Gastroesophageal sphincter (tissue), 4 donors: ENCODE results near the gene ANKRD52. TPM values are rescaled to one million over a fixed set of nuclear protein-coding genes. Genes with fewer than 3 reads are reported as not detected.

Experiments used
- ATAC-seq: fragments of 150-250 bp; one replicate; pipeline ENCODE4 v1.9.1; 2016; ENCODE audit warnings: mild to moderate bottlenecking, moderate library complexity
- H3K27ac ChIP-seq, 4 donors: fragments of 200-600 bp; sonication (generic) in 3 of 4; 1 replicate in 3 of 4; 2 replicates in 1 of 4; pipeline ENCODE4 v1.5.1; 2016 to 2019
- H3K27me3 ChIP-seq: fragments of 200-600 bp; sonication (generic); one replicate; pipeline ENCODE4 v1.5.1; 2019
- H3K36me3 ChIP-seq, 2 donors: fragments of 200-600 bp; sonication (generic); one replicate each; pipeline ENCODE4 v1.5.1; 2019; ENCODE audit warnings: control low read depth in 1 of 2
- H3K4me1 ChIP-seq, 3 donors: fragments of 200-600 bp; sonication (generic); 1 replicate in 2 of 3; 2 replicates in 1 of 3; pipeline ENCODE4 v1.5.1; 2016 to 2019; ENCODE audit warnings: control low read depth in 2 of 3
- H3K4me3 ChIP-seq, 2 donors: fragments of 200-600 bp; sonication (generic); one replicate each; pipeline ENCODE4 v1.5.1; 2019; ENCODE audit warnings: mild to moderate bottlenecking in 1 of 2, moderate library complexity in 1 of 2
- H3K9me3 ChIP-seq, 3 donors: fragments of 200-600 bp; sonication (generic); one replicate each; pipeline ENCODE4 v1.5.1; 2017 to 2019; ENCODE audit warnings: control low read depth in 2 of 3
- CTCF ChIP-seq, 4 experiments: fragments of 200-600 bp in 2 of 4; fragments of 450-650 bp in 2 of 4; sonication (generic) in 1 of 4; IDR thresholded peaks; one replicate each; pipeline ENCODE4 v1.5.1; 2017 to 2019; ENCODE audit warnings: antibody characterized with exemption in 4 of 4, mild to moderate bottlenecking in 2 of 4, moderate library complexity in 2 of 4
- EP300 ChIP-seq: sonication (generic); formaldehyde crosslinking; IDR thresholded peaks from one replicate; pipeline ENCODE4 v1.6.1; 2017; ENCODE audit warnings: antibody characterized with exemption, mild to moderate bottlenecking
- POLR2A ChIP-seq, 2 donors: fragments of 450-650 bp; IDR thresholded peaks; one replicate each; pipeline ENCODE4 v1.6.1; 2017; ENCODE audit warnings: antibody characterized with exemption in 2 of 2, mild to moderate bottlenecking in 2 of 2, moderate library complexity in 1 of 2
- POLR2AphosphoS5 ChIP-seq: sonication (generic); formaldehyde crosslinking; IDR thresholded peaks from one replicate; pipeline ENCODE4 v1.6.1; 2017; ENCODE audit warnings: antibody characterized with exemption
- WGBS, 2 donors: methylation state at CpG; one replicate each; pipeline ENCODE4 v1.1.5; 2018; ENCODE audit warnings: low coverage in 1 of 2; 5-methylcytosine and 5-hydroxymethylcytosine counted together
- total RNA-seq, 4 donors: library from RNA; depleted of rRNA; stranded (reverse); fragments of >200 nt; gene quantifications; one replicate each; pipeline ENCODE4 v1.1.0, GENCODE V29; 2016

The ANKRD52 gene
- total RNA-seq, 4 donors from 2014 or later: 12.9 to 37.8 (median 15.6) TPM

DNA sequence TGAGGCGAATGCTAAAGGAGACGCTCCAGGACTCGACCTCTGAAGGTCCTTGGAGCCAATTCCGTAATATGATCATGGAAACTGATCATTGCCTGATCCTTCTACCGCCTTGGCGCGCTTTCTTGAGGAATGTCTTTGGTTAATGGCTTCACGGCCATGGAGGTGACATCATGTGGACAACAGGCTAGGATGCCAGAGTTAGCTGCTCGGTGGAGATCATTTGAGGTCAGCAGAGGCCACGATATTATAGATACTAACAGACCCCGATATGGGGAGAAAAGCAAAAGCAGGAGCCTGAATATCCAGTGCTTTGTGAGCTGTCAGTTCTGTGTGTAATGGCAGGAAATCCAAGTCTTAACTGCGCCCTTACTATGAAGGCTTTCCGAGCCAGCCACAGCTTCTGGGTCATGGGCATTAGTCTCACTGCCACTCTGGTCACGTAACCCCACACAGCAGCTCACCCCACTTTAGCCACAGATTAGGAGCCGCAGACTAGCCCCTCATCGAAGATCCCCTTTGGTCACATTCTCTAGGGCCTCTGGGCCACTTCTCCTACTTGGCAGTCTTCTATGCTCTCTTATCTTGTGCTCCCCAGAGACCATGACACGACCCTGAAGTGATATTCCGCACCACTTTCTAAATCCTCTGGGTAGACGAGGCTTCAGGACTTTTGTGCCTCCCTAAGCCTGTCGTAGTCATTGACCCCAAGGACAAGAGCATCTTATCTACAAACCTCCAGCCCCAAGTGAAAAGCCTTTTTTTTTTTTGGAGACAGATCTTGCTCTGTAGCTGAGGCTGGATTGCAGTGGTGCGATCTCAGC is 42.7 kb upstream of the ANKRD52 start:
- ATAC-seq: peak; percentile 50
- H3K36me3 ChIP-seq: peaks cover 0 to 22% of the 10 kb centered on the region in 2 donors
- whole genome bisulfite sequencing, 2 donors: 42 to 45% methylated on average over 6 to 8 of the region's 21 CpGs
- H3K4me1 ChIP-seq: peaks cover 6 to 63% (median 21%) of the 10 kb centered on the region in 3 donors
- H3K27ac ChIP-seq: peak overlapping the region; percentile 87 to 96 (median 95)
- peak overlapping the region; percentile 80 to 87 for H3K4me3 ChIP-seq
- TF ChIP-seq EP300 (no peak), CTCF (IDR thresholded peaks at IDR 0.05) (no peak), POLR2AphosphoS5 (no peak), POLR2A (IDR thresholded peaks at IDR 0.05) (no peak)
- H3K9me3 ChIP-seq: no peaks in the 10 kb centered on the region
- H3K27me3 ChIP-seq: no peaks in the 10 kb centered on the region

DNA sequence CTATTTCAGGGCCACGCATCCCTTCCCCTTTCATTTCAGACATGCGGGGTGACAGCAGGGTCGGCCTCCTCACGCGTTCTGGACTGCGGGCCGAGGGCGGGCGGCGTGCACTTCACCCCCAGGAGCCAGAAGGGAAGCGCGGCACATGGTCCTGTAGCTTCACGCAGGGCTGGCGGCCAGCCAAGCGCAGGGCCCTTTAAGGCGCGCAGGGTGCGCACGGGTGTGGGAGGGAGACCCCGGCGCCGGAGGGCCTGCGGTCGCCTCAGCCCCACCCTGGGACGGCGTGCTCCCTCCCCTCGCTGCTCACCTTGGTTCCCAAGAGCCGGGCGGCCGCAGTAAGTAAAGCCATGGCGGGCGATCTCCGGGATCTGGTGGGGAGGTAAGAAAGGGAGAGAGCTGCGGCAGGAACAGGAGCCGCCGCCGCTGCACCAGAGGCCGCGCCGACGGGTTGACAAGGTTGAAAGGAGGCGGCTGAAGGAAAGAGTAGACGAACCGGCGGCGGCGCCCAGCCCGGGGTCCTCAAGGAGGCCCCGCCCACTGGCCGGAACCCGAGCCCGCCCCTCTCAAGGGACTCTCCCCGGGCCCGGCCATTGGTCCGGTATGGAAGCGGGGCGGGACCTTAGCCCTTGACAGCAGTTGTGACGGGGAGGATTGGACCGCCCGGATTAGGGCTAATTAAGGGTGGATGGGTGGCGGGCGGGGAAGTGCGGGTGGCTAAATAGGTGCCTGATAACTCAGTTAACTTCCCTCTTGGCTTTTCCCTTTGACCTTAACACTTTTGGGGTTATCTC is 41.9 kb upstream of the ANKRD52 start, which contains the start of gene CS:
Gene CS, minus strand, starts transcription at position 478 of the 791 bp plus-strand sequence. Its CDS starts 129 bp downstream, at position 349.
- peak; percentile 99 for ATAC-seq
- peak within 1 kb of the TSS; percentile 87 to 96 (median 95) for H3K27ac ChIP-seq
- peaks cover 6 to 70% (median 21%) of the 10 kb centered on the region in 3 donors for H3K4me1 ChIP-seq
- TF ChIP-seq POLR2AphosphoS5: peak; percentile 60
- peak; percentile 72 to 82 for TF ChIP-seq POLR2A (IDR thresholded peaks at IDR 0.05)
- no peak for TF ChIP-seq CTCF (IDR thresholded peaks at IDR 0.05)
- TF ChIP-seq EP300: no peak
- H3K4me3 ChIP-seq: peak within 1 kb of the TSS; percentile 80 to 87
- no peaks in the 10 kb centered on the region for H3K27me3 ChIP-seq
- H3K36me3 ChIP-seq: peaks cover 0 to 19% of the 10 kb centered on the region in 2 donors
- 0% methylated on average over 7 to 9 of the region's 63 CpGs for WGBS, 2 donors
- no peaks in the 10 kb centered on the region for H3K9me3 ChIP-seq

- no peaks in the 10 kb centered on the region for H3K9me3 ChIP-seq
- H3K27me3 ChIP-seq: no peaks in the 10 kb centered on the region
- H3K36me3 ChIP-seq: peaks cover 0 to 17% of the 10 kb centered on the region in 2 donors
- TF ChIP-seq POLR2A (IDR thresholded peaks at IDR 0.05) (no peak), CTCF (IDR thresholded peaks at IDR 0.05) (no peak), EP300 (no peak), POLR2AphosphoS5 (no peak)
- no peak for ATAC-seq
- peak overlapping the region; percentile 80 to 87 for H3K4me3 ChIP-seq
- H3K4me1 ChIP-seq: peaks cover 6 to 76% (median 21%) of the 10 kb centered on the region in 3 donors
- WGBS, 2 donors: 0% methylated on average over 5 to 10 of the region's 10 CpGs
- H3K27ac ChIP-seq: peak overlapping the region; percentile 87 to 96 (median 95)
These were observed 41.2 kb upstream of the ANKRD52 start for GRCh38 chr12:56299308-56299852.

DNA sequence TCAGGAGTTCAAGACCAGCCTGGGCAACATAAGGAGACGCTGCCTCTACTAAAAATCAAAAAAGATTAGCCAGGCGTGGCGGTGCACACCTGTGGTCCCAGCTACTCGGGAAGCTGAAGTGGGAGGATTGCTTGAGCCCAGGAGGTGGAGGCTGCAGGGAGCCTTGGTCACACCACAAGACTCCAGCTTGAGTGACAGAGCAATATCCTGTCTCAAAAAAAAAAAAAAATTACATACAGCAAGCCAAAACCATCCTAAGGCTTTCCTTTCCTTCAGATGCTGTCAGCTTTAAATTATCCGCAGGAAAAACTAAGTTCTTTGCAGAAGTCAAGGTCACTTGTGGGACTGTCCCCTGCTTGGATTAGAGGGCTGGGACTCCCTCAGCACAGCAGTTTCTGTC is 40.6 kb upstream of the ANKRD52 start:
- WGBS, 2 donors: 49 to 64% methylated on average over 2 to 4 of the region's 5 CpGs

More for the DNA sequence above, 40.6 kb upstream of the ANKRD52 start:
- peak overlapping the region in 3 of 4 donors; percentile 94 to 96 (median 96) for H3K27ac ChIP-seq
- TF ChIP-seq POLR2A (IDR thresholded peaks at IDR 0.05): no peak
- no peak for TF ChIP-seq POLR2AphosphoS5
- TF ChIP-seq CTCF (IDR thresholded peaks at IDR 0.05): no peak
- TF ChIP-seq EP300: no peak
- H3K36me3 ChIP-seq: peaks cover 0 to 14% of the 10 kb centered on the region in 2 donors
- no peaks in the 10 kb centered on the region for H3K9me3 ChIP-seq
- no peaks in the 10 kb centered on the region for H3K27me3 ChIP-seq
- H3K4me3 ChIP-seq: peak overlapping the region; percentile 80 to 87
- no peak for ATAC-seq
- peaks cover 6 to 80% (median 21%) of the 10 kb centered on the region in 3 donors for H3K4me1 ChIP-seq
